Stimulated activated CD8-positive, alpha-beta memory T cell treated with anti-CD3 and anti-CD28 coated beads, Interleukin-15, amount 100 ng/mL, for 1 hour (primary cell): ENCODE results near the gene TMEM106B.
"Not testable (repeated sequence)": the region's sequence is repeated elsewhere in the genome, so short reads cannot be mapped to it uniquely, and the experiment has no call there.

Experiments used
- DNase-seq: peaks from one replicate; pipeline ENCODE4 v3.0.0-alpha.2; 2020; ENCODE audit warnings: low read depth

The TMEM106B gene

DNA sequence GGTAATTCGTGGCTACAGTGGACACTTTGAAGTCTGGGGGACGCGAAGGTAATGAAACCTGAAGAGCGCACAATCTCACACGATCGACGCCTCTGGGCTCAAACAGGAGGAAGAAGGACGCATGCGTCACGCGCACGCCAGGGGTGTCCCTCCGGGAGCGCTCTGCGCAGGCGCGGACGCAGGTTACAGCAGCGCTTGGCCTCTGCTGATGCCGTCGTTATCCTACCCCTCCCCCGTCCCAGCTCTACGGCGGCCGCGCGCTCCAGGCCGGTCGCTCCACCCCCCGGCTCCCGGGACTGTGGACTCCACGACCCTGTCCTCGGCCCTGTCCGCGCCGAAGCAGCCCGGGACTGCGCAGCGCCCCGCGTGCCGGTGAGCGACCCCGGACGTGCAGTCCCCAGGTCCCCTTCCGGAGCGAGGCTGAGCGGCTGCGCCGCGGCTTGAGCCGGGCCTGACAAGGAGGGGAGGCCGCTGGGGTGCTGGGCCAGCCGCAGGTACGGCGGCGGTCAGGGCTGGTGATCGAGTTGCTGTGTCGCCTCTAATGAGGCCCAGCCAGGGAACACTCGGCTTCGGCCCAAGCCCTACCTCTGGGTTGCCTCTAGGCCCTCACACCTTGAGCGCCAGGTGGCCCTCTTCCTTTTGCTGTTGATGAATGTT, at the start of gene TMEM106B:
TMEM106B (plus strand) TSS at position 241 of the 657 bp plus-strand sequence. CDS start 3,517 bp downstream, outside the sequence.
- DNase-seq = peak; percentile 89

GRCh38 chr7:12162415-12163113, 48.5 kb upstream of the TMEM106B start:
- DNase-seq = no peak

DNA sequence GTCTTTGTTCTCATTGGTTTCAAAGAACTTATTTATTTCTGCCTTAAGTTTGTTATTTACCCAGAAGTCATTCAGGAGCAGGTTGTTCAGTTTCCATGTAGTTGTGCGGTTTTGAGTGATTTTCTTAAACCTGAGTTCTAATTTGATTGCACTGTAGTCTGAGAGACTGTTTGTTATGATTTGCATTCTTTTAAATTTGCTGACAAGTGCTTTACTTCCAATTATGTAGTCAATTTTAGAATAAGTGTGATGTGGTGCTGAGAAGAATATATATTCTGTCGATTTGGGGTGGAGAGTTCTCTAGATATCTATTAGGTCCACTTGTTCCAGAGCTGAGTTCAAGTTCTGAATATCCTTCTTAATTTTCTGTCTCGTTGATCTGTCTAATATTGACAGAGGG, 43.0 kb upstream of the TMEM106B start:
- not testable (repeated sequence) for DNase-seq

- DNase-seq = not testable (repeated sequence)
These were observed 40.9 kb upstream of the TMEM106B start for GRCh38 chr7:12169981-12170820.

DNA sequence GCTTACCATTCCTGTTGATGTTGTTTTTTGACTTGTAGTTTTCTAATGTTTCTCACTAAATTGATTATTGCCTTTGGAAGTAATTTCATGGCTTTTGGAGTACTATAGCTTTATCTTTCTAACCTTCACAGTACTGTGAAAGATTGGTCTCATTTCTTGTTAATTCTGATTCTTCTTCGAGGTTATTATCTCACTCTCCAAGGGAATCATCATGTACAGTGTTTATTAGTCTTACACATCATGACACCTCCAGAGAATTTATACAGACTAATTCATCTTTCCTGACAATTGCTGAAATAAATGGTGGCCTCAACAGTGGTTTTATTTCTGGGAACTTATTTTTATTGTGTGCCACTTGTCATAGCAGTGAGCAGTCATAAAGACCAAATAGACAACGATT, 37.4 kb upstream of the TMEM106B start:
- no peak for DNase-seq

DNA sequence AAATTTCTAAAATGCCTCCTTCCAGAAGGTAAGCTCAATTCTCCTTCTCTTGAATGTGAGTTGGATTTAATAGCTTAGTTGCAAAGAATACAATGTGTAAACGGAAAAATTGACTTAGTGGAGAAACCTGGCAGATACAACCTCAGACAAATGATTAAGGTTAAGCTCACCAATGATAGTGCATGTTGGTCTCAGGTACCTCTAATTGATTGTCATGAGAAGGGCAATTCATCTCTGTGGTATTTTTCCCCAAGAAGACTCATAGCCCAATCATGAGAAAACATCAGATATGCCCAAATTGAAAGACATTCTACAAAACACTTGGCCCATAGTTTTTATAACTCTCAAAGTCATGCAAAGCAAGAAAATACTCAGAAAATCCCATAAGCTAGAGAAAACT, 36.2 kb upstream of the TMEM106B start:
- no peak for DNase-seq

- DNase-seq = no peak
These were observed 32.8 kb upstream of the TMEM106B start for GRCh38 chr7:12178317-12178716.

DNA sequence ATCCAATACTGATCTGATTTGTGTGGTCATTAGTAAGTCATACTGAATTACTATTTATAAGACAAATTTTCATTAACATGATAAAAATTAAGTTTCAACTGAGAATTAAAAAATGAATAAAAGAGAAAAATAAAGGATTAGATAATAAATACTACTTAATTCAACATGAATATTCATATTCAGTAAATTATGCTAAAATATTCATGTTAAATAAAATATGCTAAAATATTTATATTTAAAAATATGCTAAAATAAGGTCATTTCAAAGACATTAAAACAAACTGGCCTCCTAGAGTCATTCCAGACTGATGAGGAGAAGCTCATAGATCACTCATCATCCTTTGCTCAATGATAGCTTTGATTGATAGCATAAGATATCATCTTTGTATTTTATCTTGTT, 16.7 kb upstream of the TMEM106B start:
- DNase-seq = no peak

DNA sequence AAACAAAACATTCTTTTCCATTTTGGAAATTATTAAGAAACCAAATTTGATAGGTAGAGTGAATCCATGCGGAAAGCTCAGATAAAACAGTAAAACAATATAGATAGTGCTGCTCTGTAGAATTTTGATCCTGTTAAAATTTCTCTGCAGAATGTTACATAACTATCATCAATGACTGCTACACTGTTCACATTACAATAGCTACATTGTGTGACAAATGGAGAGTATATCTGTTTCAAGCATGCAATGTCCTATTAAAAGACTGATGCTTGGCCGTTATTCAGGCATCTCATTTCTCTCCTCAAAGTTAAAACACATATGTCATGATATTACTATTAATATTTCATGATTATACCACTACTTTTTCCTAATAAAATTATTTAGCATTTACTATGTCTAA, 14.7 kb upstream of the TMEM106B start:
- DNase-seq = no peak

DNA sequence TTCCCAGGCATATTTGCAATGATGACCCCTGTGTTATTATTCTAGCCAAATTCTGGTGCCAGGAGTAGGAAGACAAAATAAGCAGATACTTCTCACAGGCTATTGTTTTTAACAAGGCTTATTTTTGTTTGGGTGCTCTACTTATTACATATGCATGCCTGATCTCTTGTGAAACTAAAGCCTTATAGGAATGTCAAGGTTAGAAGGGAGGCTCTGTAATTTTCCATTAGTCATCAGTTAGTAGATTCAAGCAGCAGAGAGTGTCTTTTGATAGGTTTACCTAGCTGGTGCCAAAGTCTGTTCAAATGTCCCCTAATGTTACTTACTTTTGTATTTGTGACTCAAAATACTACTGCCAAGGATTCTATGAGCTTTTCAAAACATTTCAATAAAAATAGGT, 11.7 kb upstream of the TMEM106B start:
- no peak for DNase-seq

DNA sequence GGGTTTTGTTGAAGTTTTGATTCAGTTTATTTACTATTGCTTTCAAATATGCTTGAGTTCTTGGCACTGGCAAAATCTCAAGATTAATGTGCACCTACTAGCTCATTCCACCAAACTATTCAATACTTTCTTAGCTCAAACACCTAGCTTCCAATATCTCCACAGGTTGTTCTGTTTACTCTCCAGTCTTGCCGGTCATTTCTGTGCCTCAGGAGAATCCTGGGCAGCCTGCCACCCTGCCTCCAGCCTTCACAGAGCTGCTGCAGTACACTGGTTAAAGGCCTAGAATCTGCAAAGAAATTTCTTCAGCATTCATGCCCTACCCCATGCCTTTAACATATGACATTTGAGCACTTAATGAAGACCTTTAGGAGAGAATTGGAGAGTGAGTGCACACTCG, 4.0 kb upstream of the TMEM106B start:
- DNase-seq = no peak

DNA sequence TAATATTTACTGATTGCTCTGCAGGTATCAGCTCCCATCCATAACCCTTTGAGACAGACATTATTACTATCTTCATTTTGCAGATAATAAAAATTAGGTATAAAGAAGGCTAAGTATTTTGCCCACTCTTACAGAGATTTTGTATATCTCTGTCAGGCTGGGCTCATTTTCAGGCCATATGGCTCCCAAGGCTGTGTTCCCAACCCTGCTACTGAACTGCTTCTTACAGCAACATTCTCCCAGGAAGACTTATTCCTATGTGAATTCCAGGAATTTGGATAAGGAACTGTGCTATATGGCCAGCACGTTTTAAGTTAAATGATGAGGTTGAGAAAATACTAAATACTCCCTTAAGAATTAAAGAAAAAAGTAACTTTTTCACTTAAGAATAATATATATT, 1.9 kb upstream of the TMEM106B start:
- no peak for DNase-seq

DNA sequence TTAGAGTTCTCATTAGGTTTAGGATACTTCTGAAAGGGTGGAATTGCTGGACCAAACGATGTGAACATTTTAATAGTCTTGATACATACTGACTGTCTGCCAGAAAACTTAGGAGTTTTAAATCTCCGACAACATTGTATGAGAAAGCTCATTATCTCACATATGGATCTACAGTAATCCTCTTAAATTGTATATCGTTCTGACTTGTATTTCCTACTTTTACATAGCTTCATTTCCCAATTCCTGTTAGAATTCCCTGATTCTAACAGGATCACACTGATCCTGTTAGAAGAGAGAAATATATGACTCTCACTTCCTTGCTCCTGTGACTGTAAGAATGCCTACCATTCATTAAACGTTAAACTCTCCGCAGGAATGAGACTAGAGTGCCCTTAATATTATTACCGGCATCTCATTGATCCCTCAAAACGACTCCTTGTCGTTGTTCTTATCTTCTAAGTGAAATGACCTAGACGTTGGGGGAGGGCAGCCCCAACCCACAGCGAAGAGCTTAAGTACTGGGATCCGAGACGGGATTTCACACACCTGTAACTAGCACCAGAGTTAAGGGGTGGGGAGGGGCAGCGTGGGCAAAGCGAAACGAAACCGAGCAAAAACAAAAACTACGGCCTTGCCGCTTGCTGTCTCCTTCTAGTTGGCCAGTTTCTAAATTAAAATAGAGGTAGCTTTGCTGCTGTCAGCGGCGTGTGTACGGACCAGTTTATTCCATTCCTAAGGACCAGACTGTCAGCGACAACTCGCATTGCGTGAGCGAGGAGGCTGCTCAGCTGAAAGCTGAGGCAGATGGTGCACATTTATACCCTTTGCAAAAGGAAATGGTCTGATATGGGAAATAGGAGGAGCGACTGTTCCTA, 678 bp upstream of the TMEM106B start:
- DNase-seq = no peak

- no peak for DNase-seq
These were observed 804 bp downstream of the TMEM106B start for GRCh38 chr7:12211711-12212485.

DNA sequence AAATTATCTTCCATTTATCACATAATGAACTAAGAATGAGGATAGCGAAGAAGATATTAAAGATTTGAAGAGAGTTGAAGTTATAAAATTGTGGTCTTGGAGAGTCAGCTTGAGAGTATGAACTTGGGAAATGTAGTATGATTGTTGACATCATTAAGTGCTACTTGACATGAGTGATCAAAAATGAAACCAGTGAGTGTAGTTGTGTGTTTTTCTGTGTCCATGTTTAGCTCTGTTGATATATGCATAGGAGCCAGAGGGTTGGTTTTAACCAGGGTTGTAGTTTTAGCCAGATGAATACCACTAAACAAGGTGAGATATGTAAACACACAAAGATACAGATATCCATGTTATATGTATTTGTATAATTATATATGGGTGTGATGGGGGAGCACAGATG, 6.2 kb downstream of the TMEM106B start:
- no peak for DNase-seq

GRCh38 chr7:12220389-12221046, 9.4 kb downstream of the TMEM106B start:
- DNase-seq = no peak

DNA sequence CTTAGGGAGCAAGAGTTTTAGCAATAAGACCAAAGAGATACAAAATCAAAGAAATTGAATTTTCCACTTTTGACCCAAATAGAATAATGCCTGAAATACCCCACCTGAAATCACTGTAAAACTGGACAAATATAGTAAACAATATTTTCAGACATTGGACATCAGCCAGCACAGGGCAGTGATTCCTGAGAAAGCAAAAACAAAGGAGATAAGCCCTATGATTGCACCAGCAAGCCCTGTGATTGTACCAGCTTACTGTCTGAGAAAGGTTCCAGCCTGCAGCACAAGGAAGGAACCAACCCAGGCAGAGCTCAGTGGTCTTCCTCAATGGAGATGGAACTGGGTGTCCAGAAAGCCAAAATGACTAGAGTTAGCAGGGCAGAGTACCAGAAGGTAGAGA, 10.3 kb downstream of the TMEM106B start:
- DNase-seq = no peak

DNA sequence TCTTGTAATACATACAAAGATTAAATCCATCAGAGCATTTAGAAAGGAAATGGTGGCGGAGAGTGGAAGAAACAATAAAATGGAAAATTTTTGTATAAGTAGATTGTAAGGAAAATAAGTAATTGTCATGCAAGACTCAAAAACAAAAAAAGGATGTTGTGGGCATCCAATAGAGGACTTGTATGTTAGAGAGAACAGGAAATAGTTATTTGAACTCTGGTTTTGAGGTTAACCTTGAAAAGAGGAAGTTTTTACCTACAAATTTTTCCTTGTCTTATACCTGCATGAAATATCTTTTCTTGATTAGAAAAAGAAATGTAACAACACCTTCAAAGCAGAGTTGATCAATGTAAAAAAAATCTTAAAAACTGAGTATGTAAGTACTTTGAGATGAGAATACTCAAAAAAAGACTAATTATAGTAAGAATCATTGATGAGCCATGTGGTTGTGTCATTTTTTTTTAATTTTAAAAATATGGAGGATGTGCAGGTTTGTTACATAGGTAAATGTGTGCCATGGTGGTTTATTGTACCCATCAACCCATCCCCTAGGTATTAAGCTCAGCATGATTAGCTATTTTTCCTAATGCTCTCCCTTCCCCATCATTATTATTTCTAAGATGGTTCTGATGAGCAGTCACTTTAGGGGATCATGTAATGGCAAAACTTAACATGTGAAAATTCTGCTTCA, 11.9 kb downstream of the TMEM106B start:
- no peak for DNase-seq

DNA sequence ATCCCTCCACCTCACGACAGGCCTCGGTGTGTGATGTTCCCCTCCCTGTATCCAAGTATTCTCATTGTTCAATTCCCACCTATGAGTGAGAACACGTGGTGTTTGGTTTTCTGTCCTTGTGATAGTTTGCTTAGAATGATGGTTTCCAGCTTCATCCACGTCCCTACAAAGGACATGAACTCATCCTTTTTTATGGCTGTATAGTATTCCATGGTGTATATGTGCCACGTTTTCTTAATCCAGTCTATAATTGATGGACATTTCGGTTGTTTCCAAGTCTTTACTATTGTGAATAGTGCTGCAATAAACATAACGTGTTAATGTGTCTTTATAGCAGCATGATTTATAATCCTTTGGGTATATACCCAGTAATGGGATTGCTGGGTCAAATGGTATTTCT, 13.9 kb downstream of the TMEM106B start:
- DNase-seq = not testable (repeated sequence)

- DNase-seq = no peak
These were observed 15.7 kb downstream of the TMEM106B start for GRCh38 chr7:12226756-12227155.
